GOT3 (cell line): ENCODE results near the gene NF1.
"Not testable (repeated sequence)": the region's sequence is repeated elsewhere in the genome, so short reads cannot be mapped to it uniquely, and the experiment has no call there.

Source experiments
- DNase-seq: peaks from one replicate; lab custom pipeline; 2025; ENCODE audit warnings: mixed read lengths; lab: John Stamatoyannopoulos, UW

NF1 gene

DNA sequence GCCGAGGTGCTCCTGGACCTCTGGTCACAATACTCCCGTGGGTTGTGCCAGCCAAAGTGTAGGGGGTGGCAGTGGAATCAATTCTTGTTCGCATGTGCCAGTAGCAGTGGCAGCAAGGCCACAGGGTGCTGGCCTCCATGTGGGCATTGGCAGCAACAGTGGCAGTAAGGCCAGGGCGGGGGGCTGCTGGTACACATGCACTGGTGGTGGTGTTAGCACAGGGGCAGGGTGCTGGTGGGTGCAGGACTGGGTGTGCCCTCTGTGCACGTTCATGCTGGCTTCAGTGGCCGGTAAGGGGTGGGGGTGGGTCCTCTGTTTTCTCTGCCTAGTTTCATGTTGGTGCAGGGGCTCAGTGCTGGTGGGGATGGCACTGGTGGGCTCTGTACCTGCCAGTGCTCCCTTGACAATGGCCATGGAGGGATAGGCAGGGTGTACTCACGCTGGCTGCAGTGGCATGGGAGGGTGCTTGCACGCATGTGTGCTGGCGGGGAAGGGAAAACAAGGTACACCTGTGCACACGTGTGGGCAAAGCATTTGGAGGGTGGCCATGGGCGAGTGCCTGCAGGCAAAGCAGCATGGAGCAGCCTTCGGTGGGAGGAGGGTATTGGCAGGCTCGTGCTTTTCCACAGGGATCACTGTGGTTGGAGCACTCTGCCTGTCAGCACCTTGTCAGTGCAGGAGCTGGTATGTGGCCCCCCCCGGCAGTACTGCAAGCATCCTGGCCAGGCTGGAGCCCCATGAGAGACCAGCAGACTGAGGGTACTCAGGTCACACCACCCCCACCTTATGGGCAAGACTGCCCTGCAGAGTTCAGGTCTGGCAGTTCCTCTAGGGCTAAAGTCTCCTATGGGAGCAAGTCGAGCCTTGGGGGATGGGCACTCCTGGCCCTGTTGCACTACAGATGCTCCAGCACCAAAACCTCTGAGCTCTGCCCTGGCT, 35.8 kb downstream of the NF1 start:
- DNase-seq: no peak

DNA sequence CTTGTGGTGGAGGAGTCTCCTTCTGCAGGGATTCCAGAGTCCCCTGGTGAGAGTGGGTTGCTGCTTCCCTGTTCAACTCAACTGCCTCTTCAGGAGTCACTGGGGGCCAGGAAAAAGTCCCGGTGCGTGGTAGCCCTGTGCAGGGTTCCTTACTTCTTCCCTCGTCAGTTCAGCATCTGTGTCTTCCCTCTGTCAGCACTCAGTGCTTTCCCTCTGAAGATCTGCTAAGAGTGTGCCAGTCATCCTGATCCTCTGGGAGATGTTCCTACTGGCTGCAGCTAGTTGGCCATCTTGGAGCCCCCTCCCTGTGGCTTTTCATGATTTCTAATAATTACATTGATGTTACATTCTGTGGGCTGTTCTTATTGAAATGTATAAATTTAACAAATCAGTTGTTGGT, 36.5 kb downstream of the NF1 start:
- DNase-seq: no peak

DNA sequence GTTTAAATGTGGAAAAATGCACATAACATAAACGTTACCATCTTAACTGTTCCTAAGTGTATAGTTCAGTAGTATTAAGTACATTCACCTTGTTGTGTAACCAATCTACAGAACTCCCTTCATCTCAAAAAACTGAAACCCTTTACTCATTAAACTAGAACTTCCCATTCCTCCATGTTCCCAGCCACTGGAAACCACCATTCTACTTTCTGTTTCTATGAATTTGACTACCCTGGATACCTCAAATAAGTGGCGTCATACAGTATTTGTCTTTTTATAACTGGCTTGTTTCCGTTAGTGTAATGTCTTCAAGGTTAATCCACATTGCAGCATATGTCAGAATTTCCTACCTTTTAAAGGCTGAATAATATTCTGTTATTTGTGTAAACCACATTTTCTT, 38.2 kb downstream of the NF1 start:
- no peak for DNase-seq

DNA sequence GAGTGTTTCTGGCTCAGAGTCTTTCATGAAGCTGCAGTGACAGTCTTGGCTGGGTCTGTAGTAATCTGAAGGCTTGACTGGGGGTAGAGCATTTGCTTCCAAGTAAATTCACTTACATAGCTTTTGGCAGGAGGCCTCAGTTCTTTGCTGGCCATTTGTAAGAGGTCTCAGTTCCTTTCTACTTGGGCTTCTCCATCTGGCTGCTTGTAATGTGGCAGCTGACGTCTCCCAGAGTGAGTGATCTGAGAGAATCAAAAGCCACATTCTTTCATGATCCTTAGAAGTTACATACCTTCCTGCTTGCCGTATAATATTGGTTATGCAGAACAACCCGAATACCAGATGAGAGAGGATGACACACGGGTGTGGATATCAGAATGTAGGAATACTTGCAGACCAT, 39.8 kb downstream of the NF1 start:
- no peak for DNase-seq

DNA sequence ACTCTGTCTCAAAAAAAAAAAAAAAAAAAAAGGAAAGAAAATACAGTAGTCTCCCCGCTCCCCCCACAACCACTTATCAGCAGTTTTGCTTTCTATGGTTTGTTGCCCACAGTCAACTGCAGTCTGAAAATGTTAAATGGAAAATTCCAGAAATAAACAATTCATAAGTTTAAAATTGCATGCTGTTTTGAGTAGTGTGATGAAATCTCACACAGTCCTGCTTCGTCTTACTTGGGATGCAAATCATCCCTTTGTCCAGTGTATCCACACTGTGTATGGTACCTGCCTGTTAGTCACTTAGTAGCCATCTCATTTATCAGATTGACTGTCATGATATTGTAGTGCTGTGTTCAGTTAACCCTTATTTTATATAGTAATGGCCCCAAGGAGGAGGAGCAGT, 41.5 kb downstream of the NF1 start:
- no peak for DNase-seq

DNA sequence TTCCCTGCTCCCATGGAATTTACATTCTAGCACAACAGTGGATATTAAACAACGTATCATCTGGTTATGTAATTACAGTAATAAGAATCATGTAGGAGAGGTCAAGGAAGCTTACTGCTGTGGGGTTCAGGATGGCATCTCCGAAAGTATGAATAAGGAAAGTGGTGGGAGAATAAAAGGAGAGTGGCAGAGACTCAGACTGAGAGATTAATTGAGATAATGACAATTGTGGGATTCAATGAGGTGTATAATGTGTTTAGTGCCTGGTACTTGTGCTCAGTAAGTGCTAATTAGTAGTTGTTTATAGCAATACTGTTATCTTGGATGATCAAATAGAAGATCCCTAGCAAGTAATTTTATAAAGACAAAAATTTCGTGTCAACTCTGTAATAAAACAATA, 45.3 kb downstream of the NF1 start:
- DNase-seq: no peak

DNA sequence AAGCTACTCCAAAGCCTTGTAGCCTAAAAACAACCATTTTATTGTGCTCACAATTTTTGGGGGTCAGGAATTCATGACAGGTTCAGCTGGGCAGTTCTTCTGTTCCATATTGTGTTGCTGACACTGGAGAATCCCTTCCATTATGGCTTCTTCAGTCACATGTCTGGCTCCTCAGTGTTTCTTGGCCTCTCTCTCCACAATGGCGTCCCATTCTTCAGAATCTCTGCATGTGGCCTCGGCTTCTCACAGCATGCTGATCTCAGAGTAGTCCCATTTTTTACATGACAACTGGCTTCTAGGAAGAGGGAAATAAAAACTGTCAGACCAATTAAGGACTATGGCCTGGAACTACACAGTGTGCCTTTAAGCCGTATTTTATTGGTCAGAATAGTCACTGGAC, 49.7 kb downstream of the NF1 start:
- no peak for DNase-seq

DNA sequence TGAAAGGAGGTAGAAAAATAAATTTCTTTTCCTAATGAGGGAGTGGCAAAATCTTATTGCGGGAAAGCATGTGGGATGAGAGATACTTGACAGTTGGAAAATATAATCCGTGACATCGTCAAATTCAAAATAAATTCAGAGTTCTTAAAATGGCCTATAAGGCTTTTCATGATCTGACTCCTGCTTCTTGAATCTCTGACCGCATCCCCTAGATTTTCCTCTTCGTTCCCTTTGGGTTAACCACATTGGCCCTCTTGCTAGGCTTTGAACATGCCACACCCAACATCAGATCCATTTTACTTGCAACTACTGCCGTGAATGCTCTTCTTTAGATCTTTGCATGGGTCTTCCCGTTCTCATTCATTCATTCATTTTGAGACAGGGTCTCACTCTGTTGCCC, 50.1 kb downstream of the NF1 start:
- no peak for DNase-seq

DNA sequence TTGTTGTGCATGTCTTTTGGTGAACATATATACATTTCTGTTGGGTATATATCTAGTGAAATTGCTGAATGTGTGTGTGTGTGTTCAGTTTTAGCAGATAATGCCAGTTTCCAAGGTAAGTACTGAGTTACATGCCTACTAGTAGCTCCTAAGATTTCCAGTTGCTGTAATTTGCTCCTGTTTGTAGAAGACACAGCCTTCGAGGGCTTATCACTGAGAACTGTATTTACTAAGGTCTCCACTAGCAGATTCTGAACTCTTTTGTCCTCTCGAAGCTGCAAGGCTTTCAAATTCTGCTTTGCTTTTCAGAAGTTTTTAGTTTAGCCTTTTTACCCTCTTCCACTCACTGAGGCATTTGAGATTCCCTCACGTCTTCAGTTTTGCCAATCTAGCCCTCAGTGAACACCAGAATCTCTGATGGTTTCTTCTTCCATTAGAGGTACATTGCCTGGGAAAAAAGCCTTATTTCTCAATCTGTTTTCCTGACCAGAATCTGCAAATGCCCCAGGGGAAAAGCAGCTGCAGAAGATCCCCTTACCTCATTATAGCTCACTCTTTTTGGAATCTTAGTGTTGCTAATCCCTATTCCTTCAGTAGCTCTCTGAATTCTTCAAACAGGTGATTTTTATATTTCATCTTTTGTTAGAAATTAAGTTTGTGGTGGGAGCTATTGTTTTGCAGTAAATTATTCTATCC, 52.9 kb downstream of the NF1 start:
- no peak for DNase-seq

DNA sequence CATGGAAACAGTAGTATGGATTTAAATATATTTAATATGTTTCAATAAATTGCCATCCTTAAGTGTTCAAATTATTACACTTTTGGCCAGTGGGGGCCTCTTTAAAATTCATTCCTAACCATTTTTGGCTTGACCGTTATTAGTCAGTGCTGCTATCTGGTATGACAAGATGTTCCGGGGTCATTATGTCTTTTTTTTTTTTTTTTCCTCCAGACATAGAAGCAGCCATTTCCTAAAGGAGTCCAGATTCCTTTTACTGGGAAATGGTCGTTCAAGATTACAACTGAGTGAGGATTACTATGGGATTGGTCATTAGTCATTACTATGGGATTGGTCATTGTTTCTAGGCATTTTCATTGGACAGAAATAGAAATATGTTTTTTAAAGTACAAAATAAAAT, 53.4 kb downstream of the NF1 start:
- no peak for DNase-seq

DNA sequence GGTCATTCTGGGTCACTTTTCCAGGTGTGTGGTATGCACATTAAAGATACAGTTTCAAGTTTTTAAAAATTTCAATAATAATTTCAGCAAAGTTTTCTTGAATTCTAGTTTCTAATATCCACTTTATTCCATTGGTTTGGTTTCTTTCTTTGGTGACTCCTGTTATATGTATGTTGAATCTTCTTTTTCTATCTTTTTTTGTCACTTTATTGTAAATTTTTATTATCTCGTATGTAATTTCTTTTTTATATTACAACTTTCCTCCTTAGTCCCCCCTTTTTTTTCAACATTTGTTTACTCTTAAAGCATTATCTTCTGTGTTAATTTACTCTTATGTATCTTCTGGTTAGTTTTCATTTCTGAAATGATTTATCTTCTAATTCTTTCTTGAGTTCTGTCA, 57.5 kb downstream of the NF1 start:
- no peak for DNase-seq

DNA sequence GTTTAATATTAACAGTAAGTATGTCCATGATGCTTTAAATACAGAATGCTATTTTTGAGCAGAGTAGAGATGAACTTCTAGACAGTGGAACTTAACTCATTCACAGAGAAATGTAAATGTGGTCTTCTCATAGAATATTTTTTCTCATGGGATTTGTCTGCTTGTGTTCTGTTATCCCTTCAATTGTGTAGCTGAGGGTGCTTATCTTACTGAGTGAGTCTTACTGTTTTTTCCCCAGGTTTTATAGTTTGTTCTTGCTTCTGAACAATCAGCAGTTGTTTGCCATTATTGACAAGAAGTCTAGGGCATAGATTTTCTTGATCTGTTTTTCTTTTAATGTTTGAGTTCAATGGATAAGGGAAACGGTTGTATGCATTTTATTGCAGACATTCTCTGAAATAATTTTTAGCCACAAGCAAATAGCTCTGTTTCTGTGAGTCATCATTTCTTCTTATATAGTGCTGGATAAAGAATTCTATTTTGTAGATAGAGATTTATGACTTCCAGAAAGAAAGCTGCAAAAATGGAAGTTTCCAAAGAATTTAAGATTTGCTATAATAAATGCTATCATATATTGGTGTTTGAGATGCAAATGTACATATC, 60.5 kb downstream of the NF1 start:
- no peak for DNase-seq

DNA sequence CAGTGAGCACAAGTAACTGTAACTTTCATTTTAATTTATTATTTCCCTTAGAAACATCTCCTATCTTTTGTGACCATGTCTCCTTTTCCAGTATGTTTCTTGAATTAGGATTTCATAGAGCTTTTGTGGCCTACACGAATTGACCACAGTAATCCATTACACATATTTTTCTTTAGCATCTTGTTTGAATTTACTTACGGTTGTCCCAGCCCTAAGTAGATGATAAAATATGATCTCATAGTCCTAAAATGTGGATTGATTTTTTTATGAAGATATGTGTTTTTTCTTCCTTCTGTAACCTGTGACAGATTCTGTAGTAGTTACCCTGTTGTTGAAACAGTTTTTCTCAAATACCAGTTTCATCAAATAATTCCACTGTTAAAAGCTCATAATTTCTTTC, 61.5 kb downstream of the NF1 start:
- DNase-seq: no peak

DNA sequence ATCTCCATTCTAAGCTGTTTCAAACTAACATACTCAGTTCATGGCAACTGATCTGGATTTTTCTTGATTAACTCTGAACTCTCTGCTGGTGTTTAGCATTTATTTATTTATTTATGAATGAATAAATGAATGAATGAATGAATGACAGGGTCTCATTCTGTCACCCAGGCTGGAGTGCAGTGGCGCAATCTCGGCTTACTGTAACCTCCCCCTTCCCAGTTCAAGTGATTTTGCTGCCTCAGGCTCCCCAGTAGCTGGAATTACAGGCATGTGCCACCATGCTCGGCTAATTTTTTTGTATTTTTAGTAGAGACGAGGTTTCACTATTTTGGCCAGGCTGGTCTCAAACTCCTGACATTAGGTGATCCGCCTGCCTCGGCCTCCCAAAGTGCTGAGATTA, 62.1 kb downstream of the NF1 start:
- DNase-seq: not testable (repeated sequence)

DNA sequence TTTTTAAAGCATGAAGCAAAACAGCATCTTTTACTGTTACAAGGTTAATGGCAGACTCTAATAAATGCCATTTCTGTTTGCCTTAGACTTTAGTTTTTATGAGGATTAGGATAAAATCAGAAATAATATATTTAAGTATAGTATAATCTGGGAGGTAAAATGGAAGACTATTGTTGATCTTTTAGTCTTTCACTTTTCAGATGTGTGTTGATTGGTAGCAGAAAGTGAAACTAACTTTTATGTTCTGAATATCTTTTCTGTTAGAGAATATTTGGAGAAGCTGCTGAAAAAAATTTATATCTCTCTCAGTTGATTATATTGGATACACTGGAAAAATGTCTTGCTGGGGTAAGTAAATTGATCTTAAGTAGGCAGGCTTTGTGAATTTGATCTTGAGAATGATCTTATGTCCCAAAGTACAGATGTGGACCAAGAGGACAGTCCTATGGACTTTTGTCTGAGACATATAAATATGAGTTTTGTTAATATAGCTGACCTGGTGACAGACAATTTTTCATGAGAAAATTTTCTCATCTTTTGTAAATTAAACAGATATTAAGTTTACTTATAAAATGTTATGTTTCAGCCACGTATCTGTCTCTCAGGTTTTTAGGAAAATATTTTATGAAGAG, 64.1 kb downstream of the NF1 start:
- no peak for DNase-seq

DNA sequence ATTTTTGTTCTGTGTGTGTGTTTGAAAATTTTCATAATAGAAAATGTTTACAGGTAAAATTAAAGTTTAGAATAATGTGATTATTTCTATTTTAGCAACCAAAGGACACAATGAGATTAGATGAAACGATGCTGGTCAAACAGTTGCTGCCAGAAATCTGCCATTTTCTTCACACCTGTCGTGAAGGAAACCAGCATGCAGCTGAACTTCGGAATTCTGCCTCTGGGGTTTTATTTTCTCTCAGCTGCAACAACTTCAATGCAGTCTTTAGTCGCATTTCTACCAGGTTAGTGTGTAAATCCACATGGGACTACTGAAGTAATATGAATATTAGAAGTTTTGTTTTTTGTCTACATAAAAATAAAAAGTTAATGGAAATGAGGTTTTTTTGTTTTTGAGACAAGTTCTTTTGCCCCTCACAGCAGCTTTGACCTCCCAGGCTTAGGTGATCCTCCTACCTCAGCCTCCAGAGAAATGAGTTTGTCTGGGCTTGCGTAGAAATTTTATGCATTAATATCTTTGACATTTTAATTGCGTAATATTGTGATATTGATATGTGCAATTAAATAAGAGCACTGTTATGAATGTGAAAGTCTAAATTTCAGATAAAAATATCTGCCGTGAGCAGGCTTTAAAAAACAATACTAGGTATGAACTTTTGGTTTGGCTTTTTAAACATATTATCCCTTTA, 68.5 kb downstream of the NF1 start:
- DNase-seq: no peak

DNA sequence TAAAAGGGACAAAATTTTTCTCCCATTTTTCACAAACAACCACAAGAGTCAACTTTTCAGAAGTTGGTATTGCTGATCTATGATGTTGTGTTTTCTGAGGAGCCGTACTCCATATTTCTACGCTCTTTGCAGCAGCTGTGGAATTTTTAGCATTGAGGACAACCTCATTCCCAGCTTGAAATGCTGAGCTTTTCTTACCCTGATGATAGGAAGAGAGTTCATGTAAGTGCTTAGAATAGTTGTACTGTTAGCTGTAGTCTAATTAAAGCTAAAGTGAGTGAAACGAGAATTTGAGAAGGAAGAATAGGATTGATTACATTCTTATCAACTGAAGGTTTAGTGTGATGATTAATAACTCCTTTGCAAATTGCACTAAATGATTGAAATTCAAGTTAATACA, 72.3 kb downstream of the NF1 start:
- DNase-seq: no peak

DNA sequence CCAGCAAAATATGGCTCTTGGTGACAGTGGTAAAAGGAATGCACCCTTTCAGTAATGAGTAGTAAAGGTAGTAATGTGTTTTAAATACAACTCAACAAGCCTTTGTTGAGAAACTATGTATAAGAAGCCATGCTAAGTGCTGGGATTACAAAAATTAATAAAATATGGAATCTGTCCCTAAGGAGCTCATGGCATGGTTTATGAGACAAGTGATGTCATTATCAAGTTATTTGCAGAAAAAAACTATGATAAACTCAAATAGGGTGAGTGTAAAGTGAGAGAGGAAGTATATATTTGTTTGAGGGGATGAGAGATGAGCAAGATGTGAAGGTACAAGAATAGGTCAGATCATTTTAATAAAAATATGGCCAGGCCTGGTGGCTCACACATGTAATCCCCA, 76.9 kb downstream of the NF1 start:
- DNase-seq: no peak

DNA sequence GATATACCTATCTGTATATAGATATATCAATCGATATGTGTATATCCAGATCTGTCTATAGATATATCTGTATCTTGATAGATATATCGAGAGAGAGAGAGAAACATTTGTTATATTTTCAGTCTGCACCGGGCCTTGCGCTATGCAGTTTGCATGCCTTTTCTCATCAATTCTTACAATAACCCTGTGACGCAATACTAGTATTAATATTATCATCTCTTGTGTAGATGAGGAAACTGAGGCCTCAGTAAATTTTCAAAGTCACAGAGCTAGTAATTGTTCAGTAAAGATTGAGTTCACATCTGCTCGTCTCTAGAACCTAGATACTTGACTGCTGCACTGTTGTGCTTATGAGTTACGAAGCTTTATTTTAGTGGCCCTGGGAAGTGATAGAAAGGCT, 77.6 kb downstream of the NF1 start:
- no peak for DNase-seq

DNA sequence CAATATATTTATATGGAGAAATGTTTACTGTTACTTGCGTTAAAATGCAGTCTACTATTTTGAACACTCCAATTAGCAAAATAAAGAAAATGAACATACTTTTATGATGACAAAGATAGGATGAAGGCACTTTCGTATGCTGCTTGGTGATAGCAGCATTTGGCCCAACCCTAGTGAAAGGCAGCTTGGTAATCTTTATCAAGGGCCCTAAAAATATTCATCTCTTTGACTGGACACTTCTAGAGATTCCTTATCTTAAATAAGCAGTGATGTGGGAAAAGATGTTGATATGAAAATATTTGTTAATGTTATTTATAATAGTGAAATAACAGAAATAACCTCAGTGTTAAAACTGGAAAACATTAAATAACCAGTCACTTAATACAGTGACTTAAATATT, 79.4 kb downstream of the NF1 start:
- DNase-seq: no peak

DNA sequence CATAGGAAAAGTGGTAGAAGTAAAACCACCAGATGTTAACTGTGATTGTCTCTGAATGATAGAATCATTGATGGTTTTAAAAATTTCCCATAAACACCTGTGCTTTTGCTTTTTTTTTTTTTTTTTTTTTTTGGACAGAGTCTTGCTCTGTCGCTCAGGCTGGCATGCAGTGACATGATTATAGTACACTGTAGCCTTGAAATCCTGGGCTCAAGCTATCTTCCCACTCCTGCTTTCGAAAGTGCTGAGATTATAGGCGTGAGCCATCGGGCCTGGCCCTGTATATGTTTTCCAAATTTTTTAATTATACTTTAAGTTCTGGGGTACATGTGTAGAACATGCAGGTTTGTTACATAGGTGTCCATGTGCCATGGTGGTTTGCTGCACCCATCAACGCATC, 80.5 kb downstream of the NF1 start:
- no peak for DNase-seq

DNA sequence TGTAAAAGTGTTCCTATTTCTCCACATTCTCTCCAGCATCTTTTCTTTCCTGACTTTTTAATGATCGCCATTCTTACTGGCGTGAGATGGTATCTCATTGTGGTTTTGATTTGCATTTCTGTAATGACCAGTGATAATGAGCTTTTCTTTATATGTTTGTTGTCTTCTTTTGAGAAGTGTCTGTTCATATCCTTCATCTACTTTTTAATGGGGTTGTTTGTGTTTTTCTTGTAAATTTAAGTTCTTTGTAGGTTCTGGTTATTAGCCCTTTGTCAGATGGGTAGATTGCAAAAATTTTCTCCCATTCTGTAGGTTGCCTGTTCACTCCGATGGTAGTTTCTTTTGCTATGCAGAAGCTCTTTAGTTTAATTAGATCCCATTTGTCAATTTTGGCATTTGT, 81.4 kb downstream of the NF1 start:
- DNase-seq: not testable (repeated sequence)
